Stimulated activated naive CD8-positive, alpha-beta T cell treated with anti-CD3 and anti-CD28 coated beads, Interleukin-15, amount 100 ng/mL, for 72 hours (primary cell): ENCODE measurements around the gene SLC6A11.

ENCODE experiments used
- ATAC-seq: fragments of 150-1000 bp; cut with Tn5 transposase; 2 replicates; pipeline ENCODE4 v1.10.0; 2021; ENCODE audit warnings: mild to moderate bottlenecking, moderate library complexity
- DNase-seq, 2 donors: peaks; one replicate each; pipeline ENCODE4 v3.0.0; 2021 to 2022
- H3K27ac Mint-ChIP-seq, 2 donors: one replicate each; pipeline ENCODE4 v1.8.0; 2022; ENCODE audit warnings: mild to moderate bottlenecking in 2 of 2, mixed read lengths in 2 of 2, moderate library complexity in 2 of 2
- H3K27me3 Mint-ChIP-seq: one replicate; pipeline ENCODE4 v1.8.0; 2022; ENCODE audit warnings: mixed read lengths
- H3K4me1 Mint-ChIP-seq: one replicate; pipeline ENCODE4 v1.8.0; 2022; ENCODE audit warnings: mild to moderate bottlenecking, mixed read lengths
- H3K4me3 Mint-ChIP-seq, 2 donors: one replicate each; pipeline ENCODE4 v1.8.0; 2022; ENCODE audit warnings: mild to moderate bottlenecking in 2 of 2, mixed read lengths in 2 of 2, moderate library complexity in 1 of 2
- H3K9me3 Mint-ChIP-seq, 2 donors: one replicate each; pipeline ENCODE4 v1.8.0; 2022; ENCODE audit warnings: mixed read lengths in 2 of 2

Gene SLC6A11

DNA sequence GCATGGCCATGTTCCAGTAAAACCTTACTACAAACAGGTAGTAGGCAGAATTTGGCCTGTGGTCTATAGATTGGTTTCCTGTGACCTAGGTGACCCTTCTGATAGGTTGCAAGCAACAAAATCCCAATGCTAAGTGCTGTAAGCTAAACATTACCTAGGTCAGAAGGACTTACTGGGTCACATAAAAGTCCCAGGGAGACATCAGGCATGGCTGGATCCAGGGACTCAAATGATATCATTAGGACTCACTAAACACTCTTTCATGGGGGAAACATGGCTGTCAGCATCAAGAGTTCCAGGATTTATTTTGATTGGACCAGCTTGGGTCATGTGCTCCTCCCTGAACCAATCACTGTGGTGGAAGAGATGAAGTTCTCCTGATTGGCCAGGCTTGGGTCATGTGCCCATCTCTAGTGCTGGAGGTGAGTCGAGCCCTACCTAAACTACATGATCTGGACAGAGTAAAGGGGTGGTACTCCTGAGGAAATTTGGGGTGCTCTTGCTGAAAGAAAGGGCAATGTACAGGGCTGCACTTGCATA lies 159.7 kb downstream of the SLC6A11 start:
- no peak overlapping the region for H3K27ac Mint-ChIP-seq
- ATAC-seq, result no peak
- peaks cover 9% of the 10 kb centered on the region for H3K4me1 Mint-ChIP-seq
- no peak for DNase-seq
- H3K4me3 Mint-ChIP-seq, result no peak overlapping the region
- H3K27me3 Mint-ChIP-seq, result peaks cover 57% of the 10 kb centered on the region
- no peaks in the 10 kb centered on the region for H3K9me3 Mint-ChIP-seq

DNA sequence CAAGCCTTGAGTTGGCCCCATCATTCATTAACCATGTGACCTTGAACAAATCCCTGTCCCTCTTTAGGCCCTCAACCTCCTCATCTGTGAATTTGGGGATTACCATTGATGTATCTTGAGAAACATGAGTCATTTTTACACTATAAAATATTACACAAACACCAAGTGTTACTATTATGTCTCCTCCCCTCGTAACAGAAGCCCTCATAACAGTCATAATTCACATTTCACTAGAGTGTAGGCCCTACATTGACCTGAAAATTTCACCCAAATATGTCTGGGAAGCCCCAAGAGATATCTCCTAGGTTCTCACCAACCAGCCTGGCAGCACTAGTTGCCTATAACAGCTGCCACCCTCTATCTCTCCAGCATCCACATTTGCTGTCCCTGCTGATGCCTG lies 160.7 kb downstream of the SLC6A11 start:
- no peak overlapping the region for H3K27ac Mint-ChIP-seq
- H3K4me1 Mint-ChIP-seq, result peaks cover 9% of the 10 kb centered on the region
- DNase-seq (no peak), ATAC-seq (peak; percentile 75)
- no peaks in the 10 kb centered on the region for H3K9me3 Mint-ChIP-seq
- H3K27me3 Mint-ChIP-seq, result peaks cover 67% of the 10 kb centered on the region
- H3K4me3 Mint-ChIP-seq, result no peak overlapping the region

DNA sequence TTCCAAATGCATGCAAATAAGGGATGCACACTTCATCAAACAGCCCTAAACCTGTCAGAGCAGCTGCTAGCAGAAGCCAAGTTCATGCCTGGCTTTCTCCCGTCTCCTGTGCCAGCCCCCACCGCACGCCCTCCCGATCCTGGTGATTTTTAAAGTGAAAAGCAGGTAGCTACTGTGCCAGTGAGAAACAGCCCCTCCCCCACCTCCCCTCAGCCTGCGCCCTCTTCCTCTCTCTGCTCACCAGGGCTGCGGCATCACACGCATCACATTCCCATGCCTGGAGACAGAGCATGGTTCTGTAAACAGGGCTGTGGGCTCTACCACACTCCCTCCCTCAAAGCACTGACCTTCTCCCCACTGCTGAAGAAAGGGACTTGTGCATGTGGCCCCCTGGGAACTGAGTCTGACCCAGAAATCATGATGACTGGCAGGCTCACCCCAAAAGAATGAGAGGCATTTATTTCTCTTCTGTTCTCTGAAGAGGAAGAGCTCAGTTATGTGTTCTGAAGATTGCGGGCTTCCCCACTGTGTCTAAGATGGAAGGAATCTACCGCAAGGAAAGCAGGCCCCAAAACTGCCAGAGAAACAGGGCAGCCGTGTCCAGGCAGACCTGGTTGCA lies 162.0 kb downstream of the SLC6A11 start:
- Mint-ChIP-seq H3K27me3 (peaks cover 72% of the 10 kb centered on the region), H3K4me3 (no peak overlapping the region), H3K9me3 (no peaks in the 10 kb centered on the region), H3K27ac (no peak overlapping the region), H3K4me1 (peaks cover 9% of the 10 kb centered on the region)
- DNase-seq (no peak), ATAC-seq (no peak)

DNA sequence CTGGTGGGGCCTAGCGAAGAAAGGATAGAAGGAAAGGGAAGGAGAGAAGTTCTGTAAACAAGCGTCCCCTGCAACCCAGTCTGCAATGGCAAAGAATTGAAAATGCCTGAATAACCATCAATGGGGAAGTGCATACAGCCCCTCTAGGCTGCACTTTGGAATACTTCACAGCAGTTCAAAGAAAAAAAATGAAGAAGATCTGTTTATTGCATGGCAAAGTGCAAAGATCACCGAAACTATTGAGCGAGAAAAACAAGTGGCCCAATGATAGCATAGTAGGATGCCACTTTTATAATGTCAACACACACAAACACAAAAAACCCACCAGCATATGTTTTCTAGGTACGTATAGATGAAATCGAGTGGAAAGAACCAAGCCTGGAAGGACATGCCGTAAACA lies 162.9 kb downstream of the SLC6A11 start:
- no peak overlapping the region for H3K4me3 Mint-ChIP-seq
- no peaks in the 10 kb centered on the region for H3K9me3 Mint-ChIP-seq
- H3K27me3 Mint-ChIP-seq, result peaks cover 62% of the 10 kb centered on the region
- no peak overlapping the region for H3K27ac Mint-ChIP-seq
- DNase-seq (no peak), ATAC-seq (no peak)
- peaks cover 9% of the 10 kb centered on the region for H3K4me1 Mint-ChIP-seq

DNA sequence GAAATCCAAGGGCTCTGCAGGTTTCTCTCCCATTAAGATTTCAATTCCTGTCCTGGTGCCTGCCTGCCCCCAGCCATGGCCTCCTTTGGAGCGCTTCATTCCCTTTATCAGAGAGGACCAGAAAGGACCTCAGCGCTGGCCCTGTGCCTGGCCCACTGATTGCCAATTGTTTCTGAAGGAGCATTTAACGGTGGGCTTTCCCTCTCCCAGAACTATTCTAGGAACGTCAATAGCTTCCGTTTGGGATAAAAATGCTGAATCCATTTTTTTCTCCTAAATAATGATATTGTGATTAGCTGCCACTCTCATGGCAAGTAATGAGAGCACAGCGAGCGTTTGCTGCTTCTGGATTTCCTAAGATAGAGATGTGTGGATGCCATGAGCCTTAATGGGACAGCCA lies 164.3 kb downstream of the SLC6A11 start:
- no peak for ATAC-seq
- H3K27ac Mint-ChIP-seq, result no peak overlapping the region
- H3K9me3 Mint-ChIP-seq, result no peaks in the 10 kb centered on the region
- no peak for DNase-seq
- H3K4me3 Mint-ChIP-seq, result no peak overlapping the region
- peaks cover 53% of the 10 kb centered on the region for H3K27me3 Mint-ChIP-seq
- H3K4me1 Mint-ChIP-seq, result peaks cover 9% of the 10 kb centered on the region

DNA sequence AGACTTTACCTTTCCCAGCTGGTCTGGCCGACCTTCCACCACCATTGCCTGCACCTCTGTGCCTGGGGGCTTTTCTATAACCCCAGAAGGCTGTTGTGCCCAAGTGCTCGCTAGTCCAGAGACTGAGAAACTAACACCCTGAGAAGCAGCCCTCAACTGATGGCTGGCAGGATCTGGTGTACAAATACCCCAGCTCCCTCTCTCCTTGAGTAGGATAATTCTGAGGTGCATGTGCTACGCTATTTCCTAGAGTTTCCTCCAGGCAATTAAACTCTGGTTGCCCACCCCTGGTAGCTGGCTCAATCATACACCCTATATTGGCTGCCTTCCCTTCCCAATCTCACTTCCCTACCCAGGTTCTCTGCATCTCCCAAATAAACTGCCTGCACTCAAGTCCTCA lies 165.0 kb downstream of the SLC6A11 start:
- ATAC-seq (no peak), DNase-seq (no peak)
- Mint-ChIP-seq H3K27me3 (peaks cover 53% of the 10 kb centered on the region), H3K9me3 (no peaks in the 10 kb centered on the region), H3K4me1 (peaks cover 9% of the 10 kb centered on the region), H3K4me3 (no peak overlapping the region), H3K27ac (no peak overlapping the region)

DNA sequence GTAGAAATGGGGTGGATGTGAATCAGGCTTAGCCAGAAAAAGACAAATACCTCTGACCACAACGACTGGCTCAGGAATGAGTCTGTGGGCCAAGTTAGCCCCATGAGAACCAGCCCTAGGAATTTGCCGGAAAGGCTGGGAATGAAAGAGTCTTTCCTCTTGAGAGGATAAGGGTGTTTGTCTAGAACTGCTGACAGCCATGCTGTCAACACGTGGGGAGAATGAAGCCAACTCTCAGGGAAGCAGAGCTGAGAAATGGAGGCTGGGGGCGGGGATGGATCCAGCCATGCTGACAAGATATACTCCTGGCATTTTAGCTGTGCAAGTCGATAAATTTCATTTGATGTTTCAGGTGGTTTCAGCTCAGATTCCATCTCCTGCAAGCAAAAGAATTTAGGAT lies 165.9 kb downstream of the SLC6A11 start:
- H3K4me3 Mint-ChIP-seq, result no peak overlapping the region
- DNase-seq (no peak), ATAC-seq (no peak)
- peaks cover 44% of the 10 kb centered on the region for H3K27me3 Mint-ChIP-seq
- peaks cover 2% of the 10 kb centered on the region for H3K4me1 Mint-ChIP-seq
- no peaks in the 10 kb centered on the region for H3K9me3 Mint-ChIP-seq
- no peak overlapping the region for H3K27ac Mint-ChIP-seq

DNA sequence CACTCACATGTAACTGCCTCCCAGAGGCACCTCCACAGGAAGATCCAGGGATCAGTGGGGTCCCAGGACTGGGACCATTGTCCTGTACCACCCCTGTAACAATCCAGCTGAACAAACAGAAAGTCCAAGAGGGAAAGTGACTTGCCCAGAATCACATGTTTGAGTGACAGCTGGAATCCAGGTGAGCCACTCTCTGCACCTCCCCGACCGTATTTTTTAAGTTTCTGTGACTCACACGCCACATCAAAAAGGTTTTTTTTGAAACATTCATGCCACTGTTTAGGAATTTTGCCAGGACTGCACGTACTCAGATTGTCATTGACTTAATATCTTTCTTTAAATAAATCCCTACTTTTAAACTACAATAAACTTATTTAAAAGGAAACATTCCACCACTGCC lies 166.8 kb downstream of the SLC6A11 start:
- Mint-ChIP-seq H3K27ac (no peak overlapping the region), H3K9me3 (no peaks in the 10 kb centered on the region), H3K4me1 (no peaks in the 10 kb centered on the region), H3K27me3 (peaks cover 43% of the 10 kb centered on the region), H3K4me3 (no peak overlapping the region)
- no peak for DNase-seq
- no peak for ATAC-seq

DNA sequence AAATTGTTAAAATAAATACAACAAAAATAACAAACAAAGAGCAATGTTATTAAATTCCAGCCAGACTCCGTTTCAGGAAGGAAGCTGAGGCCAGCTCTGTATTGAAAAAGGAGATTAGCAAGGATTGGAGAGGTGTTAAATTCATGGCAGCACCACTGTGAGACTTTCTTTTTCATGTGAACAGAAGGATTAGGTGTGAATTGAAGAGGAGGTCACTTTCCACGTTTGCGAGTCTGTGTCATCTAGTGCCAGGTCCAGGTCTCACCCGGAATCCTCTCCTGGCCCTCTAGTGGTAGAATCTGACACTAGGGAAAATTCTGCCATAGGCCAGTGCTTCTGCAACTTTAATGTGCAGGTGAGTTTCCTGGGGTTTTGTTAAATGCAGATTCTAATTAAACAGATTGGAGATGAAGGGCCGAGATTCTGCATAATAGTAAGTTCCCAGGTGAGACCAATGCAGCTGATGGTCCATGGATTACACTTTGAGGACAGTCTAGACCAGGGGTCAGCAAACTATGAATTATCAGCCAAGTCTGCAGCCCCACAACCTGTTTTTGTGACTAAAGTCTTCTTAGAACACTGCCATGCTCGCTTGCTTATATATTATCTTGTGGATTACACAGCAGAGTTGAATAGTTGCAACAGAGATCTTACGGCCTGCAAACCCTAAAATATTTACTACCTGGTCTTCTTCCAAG lies 167.3 kb downstream of the SLC6A11 start:
- Mint-ChIP-seq H3K27ac (no peak overlapping the region), H3K9me3 (no peaks in the 10 kb centered on the region), H3K4me1 (no peaks in the 10 kb centered on the region), H3K4me3 (no peak overlapping the region), H3K27me3 (peaks cover 38% of the 10 kb centered on the region)
- no peak for ATAC-seq
- peak in 1 of 2 donors; percentile 19 for DNase-seq

DNA sequence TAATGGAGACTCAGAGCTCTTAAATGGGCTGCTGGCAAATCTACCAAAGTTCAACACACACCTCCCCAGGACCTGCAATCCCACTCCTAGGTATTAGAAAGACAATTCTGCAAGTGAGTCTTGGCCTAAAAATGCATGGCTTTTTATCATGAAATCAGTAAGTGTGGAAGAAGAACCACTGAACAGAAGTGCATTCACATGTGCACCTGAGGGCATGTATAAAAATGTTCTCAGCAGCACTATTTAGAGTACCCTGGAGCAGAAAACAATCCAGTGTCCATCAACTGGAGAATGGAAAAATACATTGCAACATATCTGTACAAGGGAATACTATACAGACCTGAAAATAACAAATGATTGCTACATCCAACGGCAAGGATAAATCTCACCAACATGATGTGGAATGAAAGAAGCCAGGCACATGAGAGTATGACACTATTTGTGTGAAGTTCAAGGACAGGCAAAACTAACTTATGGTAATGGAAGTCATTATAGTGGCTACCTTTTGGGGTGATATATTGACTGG lies 168.4 kb downstream of the SLC6A11 start:
- DNase-seq (no peak), ATAC-seq (no peak)
- Mint-ChIP-seq H3K27me3 (peaks cover 29% of the 10 kb centered on the region), H3K9me3 (no peaks in the 10 kb centered on the region), H3K4me3 (no peak overlapping the region), H3K4me1 (no peaks in the 10 kb centered on the region), H3K27ac (no peak overlapping the region)

DNA sequence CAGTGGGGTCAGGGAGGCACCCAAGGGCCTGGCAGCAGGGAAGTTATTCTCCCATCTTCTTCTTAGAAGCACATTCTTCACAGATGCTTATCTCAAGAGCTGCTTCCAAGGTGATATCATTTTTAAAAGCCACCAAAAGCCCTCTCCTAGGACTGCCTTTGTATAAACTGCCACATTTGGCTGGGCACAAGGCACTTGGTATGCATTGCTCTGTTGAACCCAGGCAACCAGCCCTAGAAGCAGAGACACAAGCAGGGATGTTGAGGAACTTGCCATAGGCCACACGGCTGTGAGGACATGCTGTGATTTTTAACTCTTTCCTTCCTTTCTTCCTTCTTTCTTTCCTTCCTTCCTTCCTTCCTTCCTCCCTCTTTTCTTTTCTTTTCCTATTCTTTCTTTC lies 169.2 kb downstream of the SLC6A11 start:
- H3K9me3 Mint-ChIP-seq, result no peaks in the 10 kb centered on the region
- DNase-seq (no peak), ATAC-seq (no peak)
- H3K4me1 Mint-ChIP-seq, result no peaks in the 10 kb centered on the region
- peaks cover 27% of the 10 kb centered on the region for H3K27me3 Mint-ChIP-seq
- no peak overlapping the region for H3K27ac Mint-ChIP-seq
- no peak overlapping the region for H3K4me3 Mint-ChIP-seq

DNA sequence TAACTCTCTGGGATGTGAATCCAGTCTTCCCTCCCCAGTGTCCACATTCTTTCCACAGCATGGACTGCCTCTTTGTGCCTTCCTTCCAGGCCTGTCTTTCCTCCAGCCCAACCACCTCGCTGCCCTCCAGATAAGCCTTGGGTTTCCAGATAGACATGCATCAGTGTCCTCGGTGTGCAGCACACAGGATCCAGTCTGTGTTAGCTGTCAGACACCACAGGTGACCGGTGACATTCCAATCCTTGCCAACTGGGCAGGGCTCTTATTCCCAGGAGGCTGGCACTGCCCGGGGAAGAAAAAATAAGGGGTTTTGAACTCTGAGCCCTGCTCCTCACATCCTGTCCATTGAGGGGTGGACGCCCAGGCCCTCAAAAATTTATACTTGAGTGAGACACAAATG lies 170.6 kb downstream of the SLC6A11 start:
- Mint-ChIP-seq H3K27me3 (peaks cover 27% of the 10 kb centered on the region), H3K4me3 (no peak overlapping the region), H3K27ac (no peak overlapping the region)

DNA sequence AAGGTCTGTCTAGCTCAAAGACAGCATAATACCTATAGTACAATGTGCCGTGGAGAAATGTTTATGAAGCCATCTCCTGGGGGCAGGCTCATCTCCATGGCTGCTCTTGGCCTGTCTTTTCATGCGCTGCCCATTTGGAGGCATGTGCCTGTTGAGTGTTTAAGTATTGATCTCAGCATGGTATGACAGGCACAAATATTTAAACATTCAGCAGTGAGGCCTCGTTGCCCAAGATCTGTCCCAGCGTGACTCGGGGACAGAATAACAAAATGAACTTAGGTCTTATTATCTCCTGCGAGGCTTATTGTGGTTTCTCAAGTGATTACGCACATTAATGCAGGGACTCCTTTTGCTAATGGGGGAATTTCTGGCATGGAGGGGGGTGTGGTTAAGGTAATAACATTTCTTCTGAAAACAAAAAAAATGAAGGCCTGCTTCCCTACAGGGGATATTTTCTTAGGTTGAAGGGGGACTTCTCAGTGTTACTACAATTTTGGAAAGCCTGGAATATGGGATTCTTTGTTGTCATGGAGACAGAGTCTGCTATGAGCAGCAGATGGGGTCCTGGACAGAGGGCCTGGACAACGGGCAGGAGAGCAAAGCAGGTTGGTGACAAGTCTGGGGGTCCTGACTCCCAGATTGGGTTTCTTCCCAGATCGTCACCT lies 172.1 kb downstream of the SLC6A11 start:
- peaks cover 35% of the 10 kb centered on the region for H3K27me3 Mint-ChIP-seq
- no peaks in the 10 kb centered on the region for H3K9me3 Mint-ChIP-seq
- DNase-seq, result no peak
- H3K4me1 Mint-ChIP-seq, result peaks cover 13% of the 10 kb centered on the region
- ATAC-seq, result no peak
- H3K27ac Mint-ChIP-seq, result no peak overlapping the region
- no peak overlapping the region for H3K4me3 Mint-ChIP-seq

More for the DNA sequence above, 170.6 kb downstream of the SLC6A11 start:
- H3K9me3 Mint-ChIP-seq, result no peaks in the 10 kb centered on the region
- H3K4me1 Mint-ChIP-seq, result peaks cover 5% of the 10 kb centered on the region
- DNase-seq, result no peak
- ATAC-seq, result no peak

DNA sequence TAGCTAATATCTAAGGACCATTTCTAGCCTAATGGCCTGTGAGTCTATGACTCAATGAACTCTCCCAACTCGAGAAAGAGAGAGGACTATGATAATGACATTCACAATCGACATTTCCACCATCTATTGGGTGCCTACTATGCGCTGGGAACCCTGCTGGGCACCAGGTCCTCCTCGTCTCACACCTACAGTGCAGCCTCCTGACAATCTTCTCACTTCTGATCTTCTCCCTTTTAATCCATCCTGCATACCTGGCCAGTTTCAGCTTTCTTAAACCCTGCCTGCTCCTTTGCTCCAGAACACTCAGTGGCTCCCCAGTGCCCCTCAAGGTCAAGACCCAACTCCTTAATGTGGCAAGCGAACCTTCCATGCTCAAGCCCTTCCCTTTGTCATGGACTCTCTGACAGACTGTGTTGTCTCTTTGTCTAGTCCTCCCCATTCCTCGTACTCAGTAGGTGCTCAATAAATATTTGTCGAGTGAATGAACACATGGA lies 173.0 kb downstream of the SLC6A11 start:
- peaks cover 44% of the 10 kb centered on the region for H3K27me3 Mint-ChIP-seq
- no peak overlapping the region for H3K4me3 Mint-ChIP-seq
- no peak overlapping the region for H3K27ac Mint-ChIP-seq
- H3K4me1 Mint-ChIP-seq, result peaks cover 13% of the 10 kb centered on the region
- no peaks in the 10 kb centered on the region for H3K9me3 Mint-ChIP-seq
- DNase-seq (no peak), ATAC-seq (no peak)
